IMR-90 (cell line): ENCODE measurements around the gene CNGB1. TPM values are rescaled to one million over a fixed set of nuclear protein-coding genes. Genes with fewer than 3 reads are reported as not detected.
"Not testable (repeated sequence)": the region's sequence is repeated elsewhere in the genome, so short reads cannot be mapped to it uniquely, and the experiment has no call there.

ENCODE experiments used
- ATAC-seq: fragments of 200-7000 bp; cut with Tn5 transposase; 2 replicates; pipeline ENCODE4 v1.9.1; 2020; ENCODE audit warnings: low read depth, mild to moderate bottlenecking, moderate library complexity
- BruUV-seq: library from RNA; stranded (reverse); fragments of 400-500 nt; replicated peaks from 2 replicates; lab custom pipeline; 2021; lab: Mats Ljungman, UMichigan
- CTCF ChIA-PET: fragments of 300-600 bp; formaldehyde crosslinking; extraction: SDS; loops from one replicate; lab custom pipeline; 2021; ENCODE audit warnings: antibody characterized with exemption; lab: Yijun Ruan, JAX
- POLR2A ChIA-PET: fragments of 300-600 bp; sonication (Branson Sonifier 250); formaldehyde crosslinking; loops from one replicate; lab custom pipeline; 2022; ENCODE audit warnings: antibody characterized with exemption; ENCODE audit not compliant: unreplicated experiment; lab: Charles Lee
- DNase-seq: peaks from one replicate; pipeline ENCODE4 v3.0.0; 2013
- H2AFZ ChIP-seq: replicated peaks from 2 replicates; pipeline ENCODE3; 2013; ENCODE audit warnings: low read length, mild to moderate bottlenecking; ENCODE audit not compliant: poor library complexity
- H2AK5ac ChIP-seq: 2 replicates; pipeline ENCODE4 v1.6.1; 2013; ENCODE audit warnings: low read depth, low read length, inconsistent platforms
- H2AK9ac ChIP-seq: replicated peaks from 2 replicates; pipeline ENCODE3; 2013; ENCODE audit warnings: mild to moderate bottlenecking, low read depth, low read length, moderate library complexity; ENCODE audit not compliant: poor library complexity
- H2BK120ac ChIP-seq: 2 replicates; pipeline ENCODE4 v1.6.1; 2013; ENCODE audit warnings: low read depth, low read length, inconsistent platforms
- H2BK15ac ChIP-seq: 3 replicates; pipeline ENCODE4 v1.6.1; 2013; ENCODE audit warnings: low read depth, low read length, inconsistent platforms
- H2BK20ac ChIP-seq: 2 replicates; pipeline ENCODE4 v1.6.1; 2013; ENCODE audit warnings: low read depth, mild to moderate bottlenecking, inconsistent platforms, low read length, moderate library complexity
- H2BK5ac ChIP-seq: 2 replicates; pipeline ENCODE4 v1.6.1; 2013; ENCODE audit warnings: mild to moderate bottlenecking, low read depth, low read length, inconsistent platforms; ENCODE audit not compliant: poor library complexity, severe bottlenecking
- H3K14ac ChIP-seq: replicated peaks from 2 replicates; pipeline ENCODE4 v1.6.1; 2013; ENCODE audit warnings: low read depth, low read length, inconsistent platforms
- H3K18ac ChIP-seq: 2 replicates; pipeline ENCODE4 v1.6.1; 2013; ENCODE audit warnings: low read depth, low read length, control low read depth
- H3K23ac ChIP-seq: 2 replicates; pipeline ENCODE4 v1.6.1; 2013; ENCODE audit warnings: low read depth, low read length, inconsistent platforms
- H3K27ac ChIP-seq: 2 replicates; pipeline ENCODE4 v1.5.1; 2013; ENCODE audit warnings: mild to moderate bottlenecking, control low read depth, low read length; ENCODE audit not compliant: insufficient read depth
- H3K27me3 ChIP-seq: 2 replicates; pipeline ENCODE4 v1.6.1; 2013; ENCODE audit warnings: low read length; ENCODE audit not compliant: control insufficient read depth, insufficient read depth
- H3K36me3 ChIP-seq: 2 replicates; pipeline ENCODE4 v1.6.1; 2013; ENCODE audit warnings: low read length, mixed read lengths; ENCODE audit not compliant: control insufficient read depth, insufficient read depth
- H3K4ac ChIP-seq: 2 replicates; pipeline ENCODE4 v1.6.1; 2013; ENCODE audit warnings: low read depth, low read length, inconsistent platforms
- H3K4me1 ChIP-seq: 2 replicates; pipeline ENCODE4 v1.6.1; 2013; ENCODE audit warnings: low read length, mixed read lengths; ENCODE audit not compliant: control insufficient read depth, insufficient read depth
- H3K4me2 ChIP-seq: 2 replicates; pipeline ENCODE4 v1.6.1; 2013; ENCODE audit warnings: low read depth, mild to moderate bottlenecking, control low read depth, low read length, moderate library complexity
- H3K4me3 ChIP-seq: 2 replicates; pipeline ENCODE4 v1.5.1; 2013; ENCODE audit warnings: low read depth, mild to moderate bottlenecking, control low read depth, low read length, moderate library complexity; ENCODE audit not compliant: insufficient read depth
- H3K56ac ChIP-seq: 2 replicates; pipeline ENCODE4 v1.6.1; 2013; ENCODE audit warnings: low read length, inconsistent platforms; ENCODE audit not compliant: insufficient read depth; ENCODE audit errors: extremely low read depth
- H3K79me1 ChIP-seq, 2 experiments: 2 replicates each; pipeline ENCODE4 v1.6.1; 2013; ENCODE audit warnings: low read length in 2 of 2, inconsistent platforms in 1 of 2, low read depth in 1 of 2
- H3K9ac ChIP-seq: 2 replicates; pipeline ENCODE4 v1.6.1; 2013; ENCODE audit warnings: low read depth, low read length, control low read depth
- H3K9me1 ChIP-seq: 2 replicates; pipeline ENCODE4 v1.6.1; 2013; ENCODE audit warnings: low read length, inconsistent platforms; ENCODE audit not compliant: insufficient read depth
- H3K9me3 ChIP-seq: 2 replicates; pipeline ENCODE4 v1.6.1; 2013; ENCODE audit warnings: low read length; ENCODE audit not compliant: control insufficient read depth, insufficient read depth
- H4K20me1 ChIP-seq: 2 replicates; pipeline ENCODE4 v1.6.1; 2013; ENCODE audit warnings: low read length, inconsistent platforms; ENCODE audit not compliant: insufficient read depth
- H4K5ac ChIP-seq: 2 replicates; pipeline ENCODE4 v1.6.1; 2013; ENCODE audit warnings: mild to moderate bottlenecking, low read depth, low read length, control low read depth
- H4K8ac ChIP-seq, 2 experiments: 2 replicates each; pipeline ENCODE4 v1.6.1; 2013; ENCODE audit warnings: low read depth in 2 of 2, low read length in 2 of 2, control low read depth in 1 of 2, inconsistent platforms in 1 of 2
- H4K91ac ChIP-seq: 2 replicates; pipeline ENCODE4 v1.6.1; 2013; ENCODE audit warnings: low read depth, low read length, inconsistent platforms; ENCODE audit not compliant: insufficient read depth
- FOS ChIP-seq: fragments of 150-350 bp; IDR thresholded peaks from 2 replicates; pipeline ENCODE4 v1.6.1; 2016; ENCODE audit warnings: low read depth, low read length
- WGBS, 2 experiments: methylation state at CpG; one replicate each; pipeline versions ENCODE4 v1.1.5 to v1.1.7; 2013; ENCODE audit warnings: missing lambda C conversion rate in 2 of 2; ENCODE audit not compliant: insufficient read length in 1 of 2; ENCODE audit errors: extremely low coverage in 2 of 2; 5-methylcytosine and 5-hydroxymethylcytosine counted together
- dilution Hi-C: fragments of 300-500 bp; cut with HindIII; formaldehyde crosslinking; loops from one replicate; pipeline ENCODE4 v1.14.3; 2018; ENCODE audit warnings: low sequenced_read_pairs; ENCODE audit not compliant: unreplicated experiment
- in situ Hi-C: fragments of 300-500 bp; cut with MboI; formaldehyde crosslinking; loops from 3 replicates; pipeline ENCODE4 v1.14.3; 2019; ENCODE audit warnings: low sequenced_read_pairs, inconsistent platforms, mixed read lengths
- intact Hi-C: fragments of 100-400 bp; cut with micrococcal nuclease; formaldehyde crosslinking; loops from 2 replicates; pipeline ENCODE4 v1.10.0; 2022
- polyA plus RNA-seq, 3 experiments: library from polyadenylated mRNA; depleted of rRNA; stranded (reverse); fragments of >200 nt; gene quantifications; 2 replicates each; pipeline ENCODE4 v1.2.3, GENCODE V29; 2012; ENCODE audit warnings: low replicate concordance in 1 of 3
- total RNA-seq: library from RNA; depleted of rRNA; stranded (reverse); fragments of >200 nt; gene quantifications from 2 replicates; pipeline ENCODE4 v1.2.3, GENCODE V29; 2012

CNGB1 gene
- total and polyA plus RNA-seq, 2 of the 4 experiments (the other 2 are of a cell fraction), result not detected

- BruUV-seq, result not testable (repeated sequence)
These were observed 135.5 kb downstream of the CNGB1 start for GRCh38 chr16:57835439-57835838.

More at GRCh38 chr16:57835439-57835838, 135.5 kb downstream of the CNGB1 start:
- in situ Hi-C loops, H2AFZ ChIP-seq, H4K5ac ChIP-seq, intact Hi-C loops, H2BK5ac ChIP-seq, H3K23ac ChIP-seq, H3K4me1 ChIP-seq, H3K27me3 ChIP-seq, H3K79me1 ChIP-seq, H3K9me1 ChIP-seq, H2BK120ac ChIP-seq, H2AK9ac ChIP-seq, H4K91ac ChIP-seq, H3K4me3 ChIP-seq, H2AK5ac ChIP-seq, H3K18ac ChIP-seq, H3K9ac ChIP-seq, H3K9me3 ChIP-seq, H3K36me3 ChIP-seq, dilution Hi-C loops, H2BK20ac ChIP-seq, H3K27ac ChIP-seq, H3K56ac ChIP-seq, CTCF ChIA-PET, H4K20me1 ChIP-seq, POLR2A ChIA-PET, H3K4ac ChIP-seq, H4K8ac ChIP-seq, H3K14ac ChIP-seq, H2BK15ac ChIP-seq, H3K4me2 ChIP-seq: not testable (repeated sequence)
- ATAC-seq (peak; percentile 82), DNase-seq (peak; percentile 65)
- 26% methylated on average over 4 of the region's 4 CpGs; no CpG with 5 or more reads in 1 of the 2 experiments for WGBS, 2 experiments
- 0 out of 2 replicates have a peak, but pooled peaks have one; percentile 17 for TF ChIP-seq FOS
